GM23338 (cell line): ENCODE data around the gene FAM8A1. TPM values are rescaled to one million over a fixed set of nuclear protein-coding genes. Genes with fewer than 3 reads are reported as not detected.
"Not testable (repeated sequence)": the region's sequence is repeated elsewhere in the genome, so short reads cannot be mapped to it uniquely, and the experiment has no call there.

Source experiments
- ATAC-seq: fragments of 200-7000 bp; cut with Tn5 transposase; 3 replicates; pipeline ENCODE4 v1.9.1; 2020
- DNase-seq: peaks from one replicate; pipeline ENCODE4 v3.0.0-alpha.2; 2015; ENCODE audit warnings: low spot score
- H2AFZ ChIP-seq: fragments of 200-600 bp; sonication (generic); 2 replicates; pipeline ENCODE4 v1.8.0; 2016; ENCODE audit warnings: antibody characterized with exemption, mild to moderate bottlenecking, moderate library complexity
- H3F3A ChIP-seq: fragments of 200-600 bp; sonication (generic); replicated peaks from 2 replicates; pipeline ENCODE4 v1.8.0; 2017; ENCODE audit warnings: antibody characterized with exemption, mixed run types, low read depth
- H3K27ac ChIP-seq: fragments of 200-600 bp; sonication (generic); 2 replicates; pipeline ENCODE4 v1.6.1; 2016; ENCODE audit warnings: low read depth
- H3K27me3 ChIP-seq: fragments of 200-600 bp; sonication (generic); 2 replicates; pipeline ENCODE4 v1.8.0; 2016; ENCODE audit warnings: mild to moderate bottlenecking, mixed run types, moderate library complexity; ENCODE audit not compliant: insufficient read depth
- H3K36me3 ChIP-seq: fragments of 200-600 bp; sonication (generic); 2 replicates; pipeline ENCODE4 v1.8.0; 2016; ENCODE audit warnings: mild to moderate bottlenecking; ENCODE audit not compliant: insufficient read depth
- H3K4me1 ChIP-seq: fragments of 200-600 bp; sonication (generic); 2 replicates; pipeline ENCODE4 v1.8.0; 2016; ENCODE audit warnings: mild to moderate bottlenecking, moderate library complexity; ENCODE audit not compliant: insufficient read depth
- H3K4me2 ChIP-seq: fragments of 200-600 bp; sonication (generic); 2 replicates; pipeline ENCODE4 v1.7.1; 2017; ENCODE audit warnings: mixed run types
- H3K4me3 ChIP-seq: fragments of 200-600 bp; sonication (generic); 2 replicates; pipeline ENCODE4 v1.6.1; 2016; ENCODE audit warnings: mixed run types
- H3K79me2 ChIP-seq: fragments of 200-600 bp; sonication (generic); replicated peaks from 2 replicates; pipeline ENCODE4 v1.8.0; 2017; ENCODE audit warnings: mild to moderate bottlenecking; ENCODE audit not compliant: insufficient read depth
- H3K9me2 ChIP-seq: fragments of 200-600 bp; sonication (generic); 2 replicates; pipeline ENCODE4 v1.8.0; 2017; ENCODE audit not compliant: insufficient read depth
- H4K20me1 ChIP-seq: fragments of 200-600 bp; sonication (generic); replicated peaks from 2 replicates; pipeline ENCODE4 v1.8.0; 2017; ENCODE audit warnings: mild to moderate bottlenecking; ENCODE audit not compliant: insufficient read depth
- H3K27ac Mint-ChIP-seq: 2 replicates; pipeline ENCODE4 v1.8.0; 2020; ENCODE audit warnings: inconsistent platforms, mild to moderate bottlenecking, moderate library complexity, mixed read lengths
- H3K27me3 Mint-ChIP-seq: 3 replicates; pipeline ENCODE4 v1.8.0; 2022; ENCODE audit warnings: low read depth, mild to moderate bottlenecking, moderate library complexity, mixed read lengths, inconsistent platforms; ENCODE audit not compliant: insufficient read depth, poor library complexity
- H3K36me3 Mint-ChIP-seq: 3 replicates; pipeline ENCODE4 v1.8.0; 2021; ENCODE audit warnings: low read depth, mild to moderate bottlenecking, inconsistent platforms, moderate library complexity, mixed read lengths
- H3K4me1 Mint-ChIP-seq: 3 replicates; pipeline ENCODE4 v1.8.0; 2020; ENCODE audit warnings: mild to moderate bottlenecking, inconsistent platforms, mixed read lengths
- H3K4me3 Mint-ChIP-seq: 3 replicates; pipeline ENCODE4 v1.8.0; 2021; ENCODE audit warnings: moderate library complexity, mild to moderate bottlenecking, inconsistent platforms, mixed read lengths
- H3K9me3 Mint-ChIP-seq: 3 replicates; pipeline ENCODE4 v1.8.0; 2020; ENCODE audit warnings: moderate library complexity, mild to moderate bottlenecking, inconsistent platforms, mixed read lengths
- CTCF ChIP-seq, 2 experiments: fragments of 200-600 bp in 1 of 2; sonication (generic) in 1 of 2; conservative IDR thresholded peaks; 2 replicates each; pipeline versions ENCODE4 v1.5.1 to v1.6.1; 2016 to 2017; ENCODE audit warnings: antibody characterized with exemption in 2 of 2, low read depth in 2 of 2, mild to moderate bottlenecking in 2 of 2, moderate library complexity in 1 of 2
- EZH2phosphoT487 ChIP-seq: fragments of 200-600 bp; sonication (generic); IDR thresholded peaks from one replicate; pipeline ENCODE4 v1.8.1; 2018; ENCODE audit warnings: antibody characterized with exemption; ENCODE audit not compliant: unreplicated experiment
- JUNB ChIP-seq: IDR thresholded peaks from one replicate; pipeline ENCODE4 v1.6.1; 2016; ENCODE audit warnings: antibody characterized with exemption; ENCODE audit not compliant: unreplicated experiment
- POLR2AphosphoS5 ChIP-seq: IDR thresholded peaks from 2 replicates; pipeline ENCODE4 v1.6.1; 2016; ENCODE audit warnings: antibody characterized with exemption, low read depth
- ZNF331 ChIP-seq: fragments of 250-450 bp; sonication (Bioruptor Pico); IDR thresholded peaks from 2 replicates; pipeline ENCODE4 v1.5.0; 2020; ENCODE audit warnings: low read depth, mild to moderate bottlenecking, moderate library complexity
- polyA plus RNA-seq: library from polyadenylated mRNA; unstranded; fragments of >200 nt; fragmentation: Nextera tagmentation; extraction: Ambion mirVana; gene quantifications from 2 replicates; pipeline ENCODE4 v1.2.1, GENCODE V29; 2016
- total RNA-seq: library from RNA; depleted of rRNA; stranded (reverse); fragments of >200 nt; shearing (Covaris generic); gene quantifications from 2 replicates; pipeline ENCODE4 v1.2.3, GENCODE V29; 2014

The FAM8A1 gene
- total and polyA plus RNA-seq, 2 experiments from 2014 or later: 4.0 to 15.6 TPM

- H3K27ac Mint-ChIP-seq: no peak overlapping the region
- peaks cover 8% of the 10 kb centered on the region; the same call in 2 of the 3 replicates for H3K9me3 Mint-ChIP-seq
- Histone ChIP-seq H3K79me2 (no peaks in the 10 kb centered on the region), H3K4me3 (no peak overlapping the region), H3K4me1 (no peaks in the 10 kb centered on the region), H3K9me2 (no peaks in the 10 kb centered on the region), H4K20me1 (no peaks in the 10 kb centered on the region), H3K4me2 (no peak overlapping the region), H3K36me3 (no peaks in the 10 kb centered on the region), H3K27me3 (peaks cover 9% of the 10 kb centered on the region; the same call in 1 of the 2 replicates), H2AFZ (no peak overlapping the region), H3F3A (no peaks in the 10 kb centered on the region), H3K27ac (no peak overlapping the region)
- peaks cover 6% of the 10 kb centered on the region for H3K27me3 Mint-ChIP-seq
- no peak for TF ChIP-seq ZNF331 (CRISPR knock-in tag)
- TF ChIP-seq JUNB: no peak
- TF ChIP-seq CTCF (conservative IDR thresholded peaks at IDR 0.05; ENCODE audit: low read depth in 2 of 2): peak; percentile 77 to 95
- DNase-seq (peak; percentile 80), ATAC-seq (peak; percentile 33)
- no peaks in the 10 kb centered on the region for H3K4me1 Mint-ChIP-seq
- no peak overlapping the region for H3K4me3 Mint-ChIP-seq
- H3K36me3 Mint-ChIP-seq: peaks cover 3% of the 10 kb centered on the region; the same call in 1 of the 3 replicates
These were observed 15.8 kb upstream of the FAM8A1 start for GRCh38 chr6:17584241-17584803.

- Mint-ChIP-seq H3K36me3 (peaks cover 3% of the 10 kb centered on the region; the same call in 1 of the 3 replicates), H3K9me3 (0 out of 3 replicates have a peak, but pooled peaks cover 3% of the 10 kb centered on the region), H3K4me3 (no peak overlapping the region), H3K4me1 (no peaks in the 10 kb centered on the region), H3K27me3 (peaks cover 4% of the 10 kb centered on the region), H3K27ac (no peak overlapping the region)
- no peaks in the 10 kb centered on the region for H3F3A ChIP-seq
- no peak overlapping the region for H3K4me2 ChIP-seq
- no peaks in the 10 kb centered on the region for H3K79me2 ChIP-seq
- TF ChIP-seq POLR2AphosphoS5 (no peak), CTCF (conservative IDR thresholded peaks at IDR 0.05; ENCODE audit: low read depth in 2 of 2) (peak; percentile 43 to 61), EZH2phosphoT487 (no peak)
- H3K36me3 ChIP-seq: no peaks in the 10 kb centered on the region
- no peak overlapping the region for H2AFZ ChIP-seq
- peak; percentile 81 for DNase-seq
- H3K27ac ChIP-seq: no peak overlapping the region
- no peaks in the 10 kb centered on the region for H3K4me1 ChIP-seq
- H3K4me3 ChIP-seq: no peak overlapping the region
- peak; percentile 76 for ATAC-seq
- H3K27me3 ChIP-seq: peaks cover 7% of the 10 kb centered on the region; the same call in 1 of the 2 replicates
- no peaks in the 10 kb centered on the region for H3K9me2 ChIP-seq
- H4K20me1 ChIP-seq: no peaks in the 10 kb centered on the region
These were observed 14.2 kb upstream of the FAM8A1 start for GRCh38 chr6:17585766-17586490.

GRCh38 chr6:17586623-17587022 is 13.5 kb upstream of the FAM8A1 start:
- not testable (repeated sequence) for H3K9me2 ChIP-seq, ATAC-seq, H3K4me1 Mint-ChIP-seq, H3K27me3 ChIP-seq, H3K36me3 Mint-ChIP-seq, H3K4me3 ChIP-seq, H3K27ac Mint-ChIP-seq, H3K4me3 Mint-ChIP-seq, H3K36me3 ChIP-seq, H3K4me1 ChIP-seq, H3K27ac ChIP-seq, DNase-seq, H3F3A ChIP-seq, H3K27me3 Mint-ChIP-seq, H3K9me3 Mint-ChIP-seq, H3K4me2 ChIP-seq, H2AFZ ChIP-seq, H3K79me2 ChIP-seq, H4K20me1 ChIP-seq
